HepG2 (cell line): Measurements from ENCODE around the gene NCAPD2. TPM values are rescaled to one million over a fixed set of nuclear protein-coding genes. Genes with fewer than 3 reads are reported as not detected.
A peak's percentile ranks its signal among the peaks of the same experiment; 100 is the strongest.

Experiments used
- CENPT ChIP-seq: sonication (generic); formaldehyde crosslinking; IDR thresholded peaks from 2 replicates; pipeline ENCODE4 v1.8.0; 2022; ENCODE audit warnings: low read depth, mild to moderate bottlenecking, moderate library complexity, missing genetic modification reagents
- HNRNPL ChIP-seq: fragments of 200-400 bp; formaldehyde crosslinking; IDR thresholded peaks from 2 replicates; pipeline ENCODE4 v1.6.1; 2017; ENCODE audit warnings: mild to moderate bottlenecking, low read depth, low read length
- IKZF5 ChIP-seq: IDR thresholded peaks from 2 replicates; pipeline ENCODE4 v1.6.1; 2018; ENCODE audit warnings: missing genetic modification reagents, mild to moderate bottlenecking, missing compliant biosample characterization
- KLF15 ChIP-seq: sonication (generic); formaldehyde crosslinking; IDR thresholded peaks from 2 replicates; pipeline ENCODE4 v1.8.1; 2023; ENCODE audit warnings: borderline replicate concordance, mild to moderate bottlenecking, inconsistent platforms, missing genetic modification reagents, mixed read lengths
- KLF16 ChIP-seq, 2 experiments: sonication (generic) in 1 of 2; formaldehyde crosslinking in 1 of 2; IDR thresholded peaks; 2 replicates each; pipeline versions ENCODE4 v1.6.1 to v1.8.0; 2016 to 2023; ENCODE audit warnings: missing genetic modification reagents in 2 of 2, missing compliant biosample characterization in 1 of 2
- MEIS2 ChIP-seq: sonication (generic); formaldehyde crosslinking; IDR thresholded peaks from 2 replicates; pipeline ENCODE4 v1.9.0; 2021; ENCODE audit warnings: mild to moderate bottlenecking, missing genetic modification reagents
- NCOR1 ChIP-seq: fragments of 200-600 bp; sonication (generic); IDR thresholded peaks from 2 replicates; pipeline ENCODE4 v1.7.0; 2017; ENCODE audit warnings: antibody characterized with exemption, low read length, borderline replicate concordance
- NFYC ChIP-seq: IDR thresholded peaks from 2 replicates; pipeline ENCODE4 v1.6.1; 2016; ENCODE audit warnings: missing genetic modification reagents, missing compliant biosample characterization
- PAWR ChIP-seq: sonication (generic); formaldehyde crosslinking; IDR thresholded peaks from 2 replicates; pipeline ENCODE4 v1.4.0; 2020; ENCODE audit warnings: missing genetic modification reagents, mild to moderate bottlenecking, borderline replicate concordance
- SIN3A ChIP-seq: IDR thresholded peaks from 2 replicates; pipeline ENCODE4 v1.6.1; 2011; ENCODE audit warnings: low read depth, mild to moderate bottlenecking, control low read depth, low read length, borderline replicate concordance
- SRSF1 ChIP-seq: fragments of 200-400 bp; formaldehyde crosslinking; optimal IDR thresholded peaks from 2 replicates; pipeline ENCODE3; 2017; ENCODE audit warnings: mild to moderate bottlenecking, low read depth, low read length, moderate library complexity
- SYNCRIP ChIP-seq: fragments of 200-400 bp; formaldehyde crosslinking; IDR thresholded peaks from 2 replicates; pipeline ENCODE4 v1.6.1; 2018; ENCODE audit warnings: mild to moderate bottlenecking, low read depth, low read length; ENCODE audit not compliant: insufficient read depth
- ZBTB44 ChIP-seq: sonication (generic); formaldehyde crosslinking; IDR thresholded peaks from 2 replicates; pipeline ENCODE4 v1.4.0; 2020; ENCODE audit warnings: missing genetic modification reagents
- ZNF280D ChIP-seq: sonication (generic); formaldehyde crosslinking; IDR thresholded peaks from 2 replicates; pipeline ENCODE4 v1.5.1; 2020; ENCODE audit warnings: mild to moderate bottlenecking, missing genetic modification reagents
- ZNF317 ChIP-seq: sonication (generic); formaldehyde crosslinking; IDR thresholded peaks from 2 replicates; pipeline ENCODE4 v1.5.0; 2020; ENCODE audit warnings: mild to moderate bottlenecking, missing genetic modification reagents
- ZNF510 ChIP-seq: sonication (generic); formaldehyde crosslinking; IDR thresholded peaks from 2 replicates; pipeline ENCODE4 v1.4.0; 2020; ENCODE audit warnings: low read depth, mild to moderate bottlenecking, missing genetic modification reagents
- ZSCAN20 ChIP-seq: sonication (generic); formaldehyde crosslinking; IDR thresholded peaks from 2 replicates; pipeline ENCODE4 v1.4.0; 2020; ENCODE audit warnings: missing genetic modification reagents, mild to moderate bottlenecking, borderline replicate concordance
- polyA plus RNA-seq, 8 experiments: library from polyadenylated mRNA; depleted of rRNA in 3 of 8; stranded (reverse) in 7 of 8; unstranded in 1 of 8; fragments of >200 nt; fragmentation: Illumina TruSeq in 4 of 8; extraction: Trizol in 4 of 8; gene quantifications; 2 replicates each; pipeline versions ENCODE4 v1.2.1 to v1.2.3, GENCODE V29; 2011 to 2016; ENCODE audit warnings: low read depth in 4 of 8, missing spikeins in 1 of 8, mixed read lengths in 1 of 8; ENCODE audit not compliant: insufficient read depth in 1 of 8
- total RNA-seq, 5 experiments: library from RNA; depleted of rRNA; stranded (reverse); fragments of >200 nt; fragmentation: Illumina TruSeq; extraction: Trizol; gene quantifications; 2 replicates each; pipeline ENCODE4 v1.2.3, GENCODE V29; 2016; ENCODE audit warnings: low read depth in 1 of 5
- TF ChIP-seq, protein P1 (sequence below): sonication (generic); formaldehyde crosslinking; IDR thresholded peaks from 2 replicates; pipeline ENCODE4 v1.8.0; 2022; ENCODE audit warnings: mild to moderate bottlenecking, missing genetic modification reagents, borderline replicate concordance
- TF ChIP-seq, protein P2 (sequence below): sonication (generic); formaldehyde crosslinking; IDR thresholded peaks from 2 replicates; pipeline ENCODE4 v1.4.0; 2020; ENCODE audit warnings: missing genetic modification reagents

Gene NCAPD2
- total and polyA plus RNA-seq, 2 of the 13 experiments (the other 11 are each of a cell fraction or from before 2014, with no cell fraction given): 51.1 to 65.6 TPM

DNA sequence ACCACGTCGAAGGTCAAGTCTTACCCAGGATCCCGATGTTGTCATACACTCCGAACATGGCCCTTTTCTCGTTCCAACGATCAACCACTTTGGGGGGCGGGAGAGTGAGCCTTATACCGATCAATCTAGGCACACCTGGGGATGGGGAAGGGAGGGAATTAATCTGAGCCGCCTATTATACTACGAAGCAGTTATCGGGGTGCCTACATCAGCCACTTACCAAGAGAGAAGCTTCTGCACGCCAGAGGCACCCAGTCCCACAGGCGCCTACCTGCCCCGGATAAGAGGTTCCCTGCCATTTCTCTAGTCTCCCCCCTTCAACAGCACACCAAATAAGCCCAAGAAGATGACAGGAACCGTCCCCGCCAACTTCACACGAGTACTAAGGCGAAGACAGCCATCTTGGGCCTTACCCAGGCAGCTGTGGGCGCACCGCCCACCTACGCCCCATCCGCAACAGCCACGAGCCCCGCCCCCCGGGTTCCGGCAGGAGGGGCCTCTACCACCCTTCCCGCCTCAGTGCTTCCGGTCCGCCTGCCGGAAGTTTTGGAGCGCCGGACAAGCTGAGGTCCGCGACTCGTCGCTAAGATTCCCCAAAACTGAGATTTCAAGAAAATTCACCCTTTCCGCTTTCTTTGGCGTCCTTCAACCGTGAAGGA lies 935 bp upstream of the NCAPD2 start, which contains the start of gene MRPL51 (continued):
- TF ChIP-seq, protein P1, sequence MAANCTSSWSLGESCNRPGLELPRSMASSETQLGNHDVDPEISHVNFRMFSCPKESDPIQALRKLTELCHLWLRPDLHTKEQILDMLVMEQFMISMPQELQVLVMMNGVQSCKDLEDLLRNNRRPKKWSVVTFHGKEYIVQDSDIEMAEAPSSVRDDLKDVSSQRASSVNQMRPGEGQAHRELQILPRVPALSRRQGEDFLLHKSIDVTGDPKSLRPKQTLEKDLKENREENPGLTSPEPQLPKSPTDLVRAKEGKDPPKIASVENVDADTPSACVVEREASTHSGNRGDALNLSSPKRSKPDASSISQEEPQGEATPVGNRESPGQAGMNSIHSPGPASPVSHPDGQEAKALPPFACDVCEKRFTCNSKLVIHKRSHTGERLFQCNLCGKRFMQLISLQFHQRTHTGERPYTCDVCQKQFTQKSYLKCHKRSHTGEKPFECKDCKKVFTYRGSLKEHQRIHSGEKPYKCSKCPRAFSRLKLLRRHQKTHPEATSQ (CRISPR knock-in tag): peak; percentile 66; the same call in 1 of the 2 replicates
- TF ChIP-seq SRSF1 (peak; percentile 42), IKZF5 (CRISPR knock-in tag) (peak; percentile 55; the same call in 1 of the 2 replicates), ZSCAN20 (CRISPR knock-in tag) (no peak), SIN3A (peak; percentile 90), MEIS2 (0 out of 2 replicates have a peak, but pooled peaks have one; percentile 21), SYNCRIP (no peak), ZBTB44 (CRISPR knock-in tag) (peak; percentile 40; the same call in 1 of the 2 replicates), KLF15 (no peak), ZNF317 (CRISPR knock-in tag) (peak; percentile 74; the same call in 1 of the 2 replicates), NCOR1 (no peak), ZNF280D (no peak; the same call in 1 of the 2 replicates), KLF16 (CRISPR knock-in tag; IDR thresholded peaks at IDR 0.05) (peak in 1 of 2 experiments; percentile 66; a peak in 1 of 4 replicates), CENPT (CRISPR knock-in tag) (peak; percentile 26; the same call in 1 of the 2 replicates), PAWR (CRISPR knock-in tag) (no peak), NFYC (CRISPR knock-in tag) (no peak; the same call in 1 of the 2 replicates), HNRNPL (0 out of 2 replicates have a peak, but pooled peaks have one; percentile 44), ZNF510 (CRISPR knock-in tag) (no peak)
- TF ChIP-seq, protein P2, sequence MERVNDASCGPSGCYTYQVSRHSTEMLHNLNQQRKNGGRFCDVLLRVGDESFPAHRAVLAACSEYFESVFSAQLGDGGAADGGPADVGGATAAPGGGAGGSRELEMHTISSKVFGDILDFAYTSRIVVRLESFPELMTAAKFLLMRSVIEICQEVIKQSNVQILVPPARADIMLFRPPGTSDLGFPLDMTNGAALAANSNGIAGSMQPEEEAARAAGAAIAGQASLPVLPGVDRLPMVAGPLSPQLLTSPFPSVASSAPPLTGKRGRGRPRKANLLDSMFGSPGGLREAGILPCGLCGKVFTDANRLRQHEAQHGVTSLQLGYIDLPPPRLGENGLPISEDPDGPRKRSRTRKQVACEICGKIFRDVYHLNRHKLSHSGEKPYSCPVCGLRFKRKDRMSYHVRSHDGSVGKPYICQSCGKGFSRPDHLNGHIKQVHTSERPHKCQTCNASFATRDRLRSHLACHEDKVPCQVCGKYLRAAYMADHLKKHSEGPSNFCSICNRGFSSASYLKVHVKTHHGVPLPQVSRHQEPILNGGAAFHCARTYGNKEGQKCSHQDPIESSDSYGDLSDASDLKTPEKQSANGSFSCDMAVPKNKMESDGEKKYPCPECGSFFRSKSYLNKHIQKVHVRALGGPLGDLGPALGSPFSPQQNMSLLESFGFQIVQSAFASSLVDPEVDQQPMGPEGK (CRISPR knock-in tag): peak; percentile 56; the same call in 1 of the 2 replicates
